ENCODE results near the gene ANKRD37. TPM values are rescaled to one million over a fixed set of nuclear protein-coding genes. Genes with fewer than 3 reads are reported as not detected.
A peak's percentile ranks its signal among the peaks of the same experiment; 100 is the strongest.

The ANKRD37 gene
- total RNA-seq, 4 donors from 2014 or later, result 5.9 to 15.4 (median 9.3) TPM

GRCh38 chr4:185382754-185383153 is 13.9 kb upstream of the ANKRD37 start:
- H3K4me1 ChIP-seq, result peaks cover 0 to 4% of the 10 kb centered on the region in 2 donors
- H3K36me3 ChIP-seq, result no peaks in the 10 kb centered on the region
- H3K4me3 ChIP-seq, result no peak overlapping the region
- in situ Hi-C loops (cut with MboI; ENCODE audit: low sequenced_read_pairs in 4 of 4) (loop anchor here in 1 of 4 donors (25.0 kb wide), 1 partner anchor 170 kb away; the partner anchor contains the start of genes CFAP97 and SNX25), intact Hi-C loops (cut with DNase I; ENCODE audit: low total_unique reads) (no loop called here)
- ATAC-seq (no peak), DNase-seq (no peak)
- H3K27ac ChIP-seq, result no peak overlapping the region
- H3K9me3 ChIP-seq, result no peaks in the 10 kb centered on the region
- no peaks in the 10 kb centered on the region for H3K27me3 ChIP-seq
- TF ChIP-seq CTCF (IDR thresholded peaks at IDR 0.05 in 4 of 5, conservative IDR thresholded peaks at IDR 0.05 in 1 of 5), result no peak
- TF ChIP-seq POLR2A (IDR thresholded peaks at IDR 0.05), result no peak

GRCh38 chr4:185383451-185383850 is 13.2 kb upstream of the ANKRD37 start:
- DNase-seq, result no peak
- no peaks in the 10 kb centered on the region for H3K36me3 ChIP-seq
- in situ Hi-C loops (cut with MboI; ENCODE audit: low sequenced_read_pairs in 4 of 4) (loop anchor here in 1 of 4 donors (25.0 kb wide), 1 partner anchor 171 kb away; the partner anchor contains the start of genes CFAP97 and SNX25), intact Hi-C loops (cut with DNase I; ENCODE audit: low total_unique reads) (no loop called here)
- no peak for ATAC-seq
- no peaks in the 10 kb centered on the region for H3K9me3 ChIP-seq
- TF ChIP-seq POLR2A (IDR thresholded peaks at IDR 0.05) (no peak), CTCF (IDR thresholded peaks at IDR 0.05 in 4 of 5, conservative IDR thresholded peaks at IDR 0.05 in 1 of 5) (no peak)
- H3K4me1 ChIP-seq, result peaks cover 0 to 4% of the 10 kb centered on the region in 2 donors
- no peak overlapping the region for H3K27ac ChIP-seq
- no peak overlapping the region for H3K4me3 ChIP-seq
- H3K27me3 ChIP-seq, result no peaks in the 10 kb centered on the region

GRCh38 chr4:185384061-185384460 is 12.6 kb upstream of the ANKRD37 start:
- no peak for ATAC-seq
- no peaks in the 10 kb centered on the region for H3K9me3 ChIP-seq
- H3K27ac ChIP-seq, result peak overlapping the region in 2 of 4 donors; percentile 12 to 54
- no peak for TF ChIP-seq POLR2A (IDR thresholded peaks at IDR 0.05)
- no peak for TF ChIP-seq CTCF (IDR thresholded peaks at IDR 0.05 in 4 of 5, conservative IDR thresholded peaks at IDR 0.05 in 1 of 5)
- no peak for DNase-seq
- no peak overlapping the region for H3K4me3 ChIP-seq
- H3K4me1 ChIP-seq, result peaks cover 0 to 4% of the 10 kb centered on the region in 2 donors
- no peaks in the 10 kb centered on the region for H3K27me3 ChIP-seq
- H3K36me3 ChIP-seq, result no peaks in the 10 kb centered on the region
- in situ Hi-C loops (cut with MboI; ENCODE audit: low sequenced_read_pairs in 4 of 4) (loop anchor here in 1 of 4 donors (25.0 kb wide), 1 partner anchor 172 kb away; the partner anchor contains the start of genes CFAP97 and SNX25), intact Hi-C loops (cut with DNase I; ENCODE audit: low total_unique reads) (no loop called here)

- Histone ChIP-seq H3K27me3 (no peaks in the 10 kb centered on the region), H3K9me3 (no peaks in the 10 kb centered on the region), H3K27ac (peak overlapping the region in 3 of 4 donors; percentile 32 to 54 (median 41)), H3K4me3 (peak overlapping the region in 2 of 4 donors; percentile 4 to 8), H3K4me1 (peaks cover 0 to 4% of the 10 kb centered on the region in 2 donors), H3K36me3 (no peaks in the 10 kb centered on the region)
- no peak for DNase-seq
- in situ Hi-C loops (cut with MboI; ENCODE audit: low sequenced_read_pairs in 4 of 4), result loop anchor here in 1 of 4 donors (25.0 kb wide), 1 partner anchor 173 kb away; the partner anchor contains the start of genes CFAP97 and SNX25
- no peak for TF ChIP-seq CTCF (IDR thresholded peaks at IDR 0.05 in 4 of 5, conservative IDR thresholded peaks at IDR 0.05 in 1 of 5)
- TF ChIP-seq POLR2A (IDR thresholded peaks at IDR 0.05), result no peak
- ATAC-seq, result peak; percentile 23 to 41
- intact Hi-C loops (cut with DNase I; ENCODE audit: low total_unique reads), result no loop called here
Measured at GRCh38 chr4:185384930-185385331, 11.7 kb upstream of the ANKRD37 start.

Data from gastrocnemius medialis (tissue), 4 donors.